Stimulated activated CD4-positive, alpha-beta T cell treated with anti-CD3 and anti-CD28 coated beads, Interleukin-1b, Interleukin-23, amount 100 ng/mL, for 1 hour (primary cell): ENCODE results near the gene CHERP.
"Not testable (repeated sequence)": the region's sequence is repeated elsewhere in the genome, so short reads cannot be mapped to it uniquely, and the experiment has no call there.

Experiments
- DNase-seq, 2 donors: peaks; one replicate each; pipeline ENCODE4 v3.0.0-alpha.2; 2020; ENCODE audit warnings: low read depth in 2 of 2

The CHERP gene

GRCh38 chr19:16476401-16476800 lies 65.8 kb downstream of the CHERP start:
- DNase-seq = no peak

DNA sequence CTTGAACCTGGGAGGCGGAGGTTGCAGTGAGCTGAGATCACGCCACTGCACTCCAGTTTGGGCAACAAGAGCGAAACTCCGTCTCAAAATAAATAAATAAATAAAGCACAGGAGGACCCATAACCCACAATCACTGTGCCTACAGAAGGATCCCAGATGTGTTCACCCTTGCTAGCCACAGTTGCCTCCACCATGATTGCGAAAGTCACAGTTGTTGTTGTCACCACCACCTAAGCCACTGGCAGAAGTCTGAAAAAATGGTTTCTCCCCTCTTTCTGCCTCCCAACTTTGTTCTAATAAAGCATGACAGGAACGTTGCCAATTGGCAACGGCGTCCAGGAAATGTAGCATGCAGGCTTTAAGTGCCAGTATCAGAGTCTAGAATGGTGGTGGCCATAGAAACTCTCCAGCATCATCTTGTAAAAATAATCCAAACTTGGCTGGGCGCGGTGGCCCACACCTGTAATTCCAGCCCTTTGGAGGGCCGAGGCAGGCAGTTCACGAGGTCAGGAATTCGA lies 68.3 kb downstream of the CHERP start:
- no peak for DNase-seq

DNA sequence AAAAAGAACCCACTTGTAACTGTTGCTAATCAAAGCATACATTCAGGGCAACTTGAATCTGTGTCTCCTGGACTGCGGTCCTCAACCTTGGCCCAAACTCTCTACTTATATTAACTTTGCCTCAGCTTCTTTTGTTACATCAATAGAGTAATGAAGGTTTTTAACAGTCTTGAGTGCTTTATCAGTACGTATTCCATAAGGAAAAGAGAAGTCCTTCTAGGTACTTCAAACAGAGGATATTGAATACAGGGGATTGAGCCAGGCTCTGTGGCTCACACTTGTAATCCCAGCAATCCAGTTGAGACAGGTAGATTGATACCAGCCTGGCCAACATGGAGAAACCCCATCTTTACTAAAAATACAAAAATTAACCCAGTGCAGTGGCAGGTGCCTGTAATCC lies 69.2 kb downstream of the CHERP start:
- DNase-seq = no peak

- DNase-seq = not testable (repeated sequence)
Measured at GRCh38 chr19:16472559-16472899, 69.7 kb downstream of the CHERP start.

DNA sequence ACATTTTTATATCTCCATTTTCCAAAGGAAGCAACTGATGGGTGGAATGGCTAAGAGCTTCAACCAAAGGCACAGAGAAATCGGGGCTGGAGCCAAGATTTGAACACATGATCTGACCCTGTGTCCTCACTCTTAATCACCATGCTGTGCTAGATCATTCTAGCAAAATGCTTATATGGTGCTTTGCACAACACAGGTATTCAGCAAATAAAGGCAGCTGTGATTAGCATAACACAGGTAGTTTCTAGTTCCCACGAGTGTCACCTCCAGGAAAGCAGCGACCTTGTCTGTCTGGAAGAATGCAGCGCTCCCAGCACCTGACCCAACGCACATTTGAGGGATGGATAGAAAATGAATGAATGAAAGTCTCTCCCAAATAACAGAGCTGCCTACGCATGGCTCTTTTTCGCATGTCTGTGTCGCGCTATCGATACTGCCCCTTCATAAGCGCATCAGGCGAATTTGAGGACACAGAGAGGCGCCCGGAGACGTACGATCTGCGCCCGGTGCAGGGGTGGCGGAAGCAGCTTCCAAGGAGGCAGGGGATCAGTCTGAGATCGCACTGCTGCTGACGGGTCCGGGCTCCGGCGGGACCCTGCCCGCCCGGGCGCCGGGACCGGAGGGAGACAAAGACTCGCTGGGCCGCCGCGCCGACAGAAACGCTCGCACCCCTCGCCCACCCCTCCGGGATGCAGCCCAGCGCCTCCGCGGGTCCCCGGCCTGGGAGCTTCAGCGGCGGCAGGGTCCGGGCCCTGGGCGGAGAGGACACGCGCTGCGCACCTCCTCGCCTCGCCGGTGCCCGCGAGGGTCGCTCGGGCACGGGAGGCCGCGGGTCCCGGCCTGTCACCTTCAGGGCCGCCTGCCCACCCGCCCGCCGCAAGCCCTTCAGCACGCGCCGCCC lies 71.1 kb downstream of the CHERP start:
- DNase-seq = no peak

- DNase-seq = no peak
Measured at GRCh38 chr19:16470541-16470910, 71.7 kb downstream of the CHERP start.
